NOMO-1 (cell line): ENCODE measurements around the gene KLHL17.

Source experiments
- DNase-seq, 2 experiments: peaks; one replicate each; lab custom pipeline; 2025; ENCODE audit not compliant: unreplicated experiment in 2 of 2; lab: John Stamatoyannopoulos, UW

Gene KLHL17

GRCh38 chr1:1013922-1014648, 53.7 kb downstream of the KLHL17 start:
- DNase-seq = no peak

DNA sequence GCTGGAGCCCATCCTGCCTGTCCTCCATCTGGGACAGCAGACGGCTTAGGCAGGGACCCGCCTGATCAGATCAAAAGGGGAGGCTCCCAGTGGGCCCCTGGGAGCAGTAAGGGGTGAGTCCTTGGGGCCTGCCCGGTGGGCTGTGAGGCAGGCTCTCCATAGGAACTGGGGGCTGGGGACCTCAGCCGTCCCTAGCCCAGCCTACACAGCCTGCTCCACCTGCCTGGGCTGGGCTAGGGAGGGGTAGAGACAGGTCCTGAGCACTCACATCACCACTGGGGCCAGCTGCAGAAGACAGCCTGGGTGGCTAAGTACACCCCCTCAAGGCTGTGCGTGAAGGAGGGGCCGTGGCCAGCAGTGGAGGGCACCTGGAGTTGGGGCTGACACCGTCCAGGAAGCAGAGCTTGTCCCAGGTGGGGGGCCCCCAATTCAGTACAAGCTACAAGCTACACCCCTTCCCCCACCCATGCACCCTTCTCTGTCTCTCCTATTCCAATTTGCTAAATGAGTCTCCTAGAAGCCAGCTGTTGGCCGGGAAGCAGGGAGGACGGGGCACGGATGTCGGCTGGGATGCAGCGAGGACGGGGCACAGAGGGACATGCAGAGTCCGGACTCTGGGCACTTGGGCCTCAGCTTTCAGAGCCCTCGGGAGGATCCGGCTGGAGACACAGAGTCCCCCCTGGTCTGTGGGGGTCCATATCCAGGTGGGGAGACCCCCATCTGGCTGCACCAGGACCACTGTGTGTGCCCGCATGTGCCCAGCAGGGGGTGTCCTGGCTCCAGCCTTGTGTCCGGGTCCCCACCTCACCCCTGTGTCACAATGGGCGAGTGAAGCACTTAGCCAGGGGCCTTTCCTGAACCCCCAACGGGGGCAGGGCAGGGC, 54.7 kb downstream of the KLHL17 start:
- no peak for DNase-seq
